HepG2 (cell line): Measurements from ENCODE around the gene MAN1A1. TPM values are rescaled to one million over a fixed set of nuclear protein-coding genes. Genes with fewer than 3 reads are reported as not detected.

Experiments used
- BCL6 ChIP-seq: IDR thresholded peaks from 2 replicates; pipeline ENCODE4 v1.6.1; 2016; ENCODE audit warnings: missing genetic modification reagents, missing compliant biosample characterization
- CBX2 ChIP-seq, 2 experiments: fragments of 200-600 bp in 1 of 2; sonication (generic); formaldehyde crosslinking in 1 of 2; IDR thresholded peaks; 2 replicates each; pipeline versions ENCODE4 v1.7.0 to v1.8.1; 2018 to 2022; ENCODE audit warnings: low read depth in 2 of 2, low read length in 1 of 2, mild to moderate bottlenecking in 1 of 2, missing genetic modification reagents in 1 of 2
- DNMT3B ChIP-seq: conservative IDR thresholded peaks from 2 replicates; pipeline ENCODE4 v1.6.1; 2016; ENCODE audit warnings: missing biosample characterization, control low read depth
- EEA1 ChIP-seq: sonication (generic); formaldehyde crosslinking; IDR thresholded peaks from 2 replicates; pipeline ENCODE4 v1.5.1; 2020; ENCODE audit warnings: mild to moderate bottlenecking, missing genetic modification reagents, borderline replicate concordance
- EED ChIP-seq: sonication (generic); formaldehyde crosslinking; IDR thresholded peaks from 2 replicates; pipeline ENCODE4 v1.5.0; 2020; ENCODE audit warnings: mild to moderate bottlenecking, missing genetic modification reagents
- EZH2 ChIP-seq: conservative IDR thresholded peaks from 2 replicates; pipeline ENCODE4 v1.6.1; 2012; ENCODE audit warnings: mild to moderate bottlenecking, low read depth, low read length, moderate library complexity
- HIC2 ChIP-seq: sonication (generic); formaldehyde crosslinking; IDR thresholded peaks from 2 replicates; pipeline ENCODE4 v1.9.0; 2022; ENCODE audit warnings: low read depth, missing genetic modification reagents
- HINFP ChIP-seq: sonication (generic); formaldehyde crosslinking; IDR thresholded peaks from 2 replicates; pipeline ENCODE4 v1.4.0; 2020; ENCODE audit warnings: low read depth, mild to moderate bottlenecking, missing genetic modification reagents
- JDP2 ChIP-seq: sonication (generic); formaldehyde crosslinking; IDR thresholded peaks from 2 replicates; pipeline ENCODE4 v1.8.1; 2022; ENCODE audit warnings: missing genetic modification reagents, borderline replicate concordance
- KAT8 ChIP-seq: IDR thresholded peaks from 2 replicates; pipeline ENCODE4 v1.6.1; 2016; ENCODE audit warnings: missing genetic modification reagents, missing compliant biosample characterization
- MIER2 ChIP-seq: IDR thresholded peaks from 2 replicates; pipeline ENCODE4 v1.6.1; 2016; ENCODE audit warnings: missing biosample characterization, missing genetic modification reagents
- MLLT10 ChIP-seq: sonication (generic); formaldehyde crosslinking; IDR thresholded peaks from 2 replicates; pipeline ENCODE4 v1.4.0; 2020; ENCODE audit warnings: missing genetic modification reagents
- NCOA1 ChIP-seq: sonication (generic); formaldehyde crosslinking; IDR thresholded peaks from 2 replicates; pipeline ENCODE4 v1.9.0; 2021; ENCODE audit warnings: missing genetic modification reagents
- PLSCR1 ChIP-seq: sonication (generic); formaldehyde crosslinking; IDR thresholded peaks from 2 replicates; pipeline ENCODE4 v1.5.0; 2020; ENCODE audit warnings: missing genetic modification reagents, mild to moderate bottlenecking, borderline replicate concordance
- RARA ChIP-seq: IDR thresholded peaks from 2 replicates; pipeline ENCODE4 v1.6.1; 2016; ENCODE audit warnings: missing genetic modification reagents, missing compliant biosample characterization
- RCOR2 ChIP-seq: IDR thresholded peaks from 2 replicates; pipeline ENCODE4 v1.6.1; 2016; ENCODE audit warnings: missing biosample characterization, missing genetic modification reagents
- RFX1 ChIP-seq: fragments of 450-650 bp; IDR thresholded peaks from 2 replicates; pipeline ENCODE4 v1.6.1; 2017
- SUZ12 ChIP-seq: fragments of 150-350 bp; IDR thresholded peaks from 2 replicates; pipeline ENCODE4 v1.6.1; 2014; ENCODE audit warnings: low read depth, low read length
- TARDBP ChIP-seq: sonication (generic); formaldehyde crosslinking; IDR thresholded peaks from 2 replicates; pipeline ENCODE4 v1.8.0; 2022; ENCODE audit warnings: mild to moderate bottlenecking, missing genetic modification reagents
- TEAD3 ChIP-seq: optimal IDR thresholded peaks from 2 replicates; pipeline ENCODE3; 2016; ENCODE audit warnings: borderline replicate concordance
- TFE3 ChIP-seq: IDR thresholded peaks from 2 replicates; pipeline ENCODE4 v1.6.1; 2016
- TRIM24 ChIP-seq: sonication (generic); formaldehyde crosslinking; IDR thresholded peaks from 2 replicates; pipeline ENCODE4 v1.8.0; 2022; ENCODE audit warnings: mild to moderate bottlenecking, missing genetic modification reagents
- ZBTB20 ChIP-seq: sonication (generic); formaldehyde crosslinking; IDR thresholded peaks from 2 replicates; pipeline ENCODE4 v1.8.1; 2023; ENCODE audit warnings: missing genetic modification reagents, low read depth, mild to moderate bottlenecking, borderline replicate concordance
- ZNF101 ChIP-seq: sonication (generic); formaldehyde crosslinking; IDR thresholded peaks from 2 replicates; pipeline ENCODE4 v1.4.0; 2020; ENCODE audit warnings: mild to moderate bottlenecking, low read depth, missing genetic modification reagents, borderline replicate concordance
- ZNF24 ChIP-seq: fragments of 450-650 bp; IDR thresholded peaks from 2 replicates; pipeline ENCODE4 v1.6.1; 2017; ENCODE audit warnings: antibody characterized with exemption, mild to moderate bottlenecking
- ZNF674 ChIP-seq: sonication (generic); formaldehyde crosslinking; IDR thresholded peaks from 2 replicates; pipeline ENCODE4 v1.5.0; 2020; ENCODE audit warnings: low read depth, mild to moderate bottlenecking, missing genetic modification reagents
- ZNF724P ChIP-seq: sonication (generic); formaldehyde crosslinking; IDR thresholded peaks from 2 replicates; pipeline ENCODE4 v1.8.0; 2022; ENCODE audit warnings: missing genetic modification reagents, borderline replicate concordance
- ZNF777 ChIP-seq: sonication (generic); formaldehyde crosslinking; IDR thresholded peaks from 2 replicates; pipeline ENCODE4 v1.4.0; 2020; ENCODE audit warnings: missing genetic modification reagents
- ZNF816 ChIP-seq: sonication (generic); formaldehyde crosslinking; IDR thresholded peaks from 2 replicates; pipeline ENCODE4 v1.8.0; 2022; ENCODE audit warnings: missing genetic modification reagents, mild to moderate bottlenecking, borderline replicate concordance
- polyA plus RNA-seq, 8 experiments: library from polyadenylated mRNA; depleted of rRNA in 3 of 8; stranded (reverse) in 7 of 8; unstranded in 1 of 8; fragments of >200 nt; fragmentation: Illumina TruSeq in 4 of 8; extraction: Trizol in 4 of 8; gene quantifications; 2 replicates each; pipeline versions ENCODE4 v1.2.1 to v1.2.3, GENCODE V29; 2011 to 2016; ENCODE audit warnings: low read depth in 4 of 8, missing spikeins in 1 of 8, mixed read lengths in 1 of 8; ENCODE audit not compliant: insufficient read depth in 1 of 8
- total RNA-seq, 5 experiments: library from RNA; depleted of rRNA; stranded (reverse); fragments of >200 nt; fragmentation: Illumina TruSeq; extraction: Trizol; gene quantifications; 2 replicates each; pipeline ENCODE4 v1.2.3, GENCODE V29; 2016; ENCODE audit warnings: low read depth in 1 of 5

The MAN1A1 gene
- total and polyA plus RNA-seq, 2 of the 13 experiments (the other 11 are each of a cell fraction or from before 2014, with no cell fraction given) = 156 to 236 TPM

GRCh38 chr6:119259027-119259426 is 90.5 kb downstream of the MAN1A1 start (continued):
- TF ChIP-seq HINFP (no peak), RCOR2 (CRISPR knock-in tag) (peak; percentile 92), PLSCR1 (CRISPR knock-in tag) (no peak), TRIM24 (CRISPR knock-in tag) (no peak), ZNF777 (CRISPR knock-in tag) (no peak), HIC2 (no peak), RARA (CRISPR knock-in tag) (peak; percentile 70), EED (no peak), DNMT3B (peak; percentile 94; the same call in 1 of the 2 replicates), MLLT10 (no peak), RFX1 (no peak), CBX2 (IDR thresholded peaks at IDR 0.05; ENCODE audit: low read depth, low read length) (no peak), CBX2 (CRISPR knock-in tag; IDR thresholded peaks at IDR 0.05; ENCODE audit: low read depth) (no peak), MIER2 (CRISPR knock-in tag) (no peak; the same call in 1 of the 2 replicates), ZNF101 (no peak), JDP2 (CRISPR knock-in tag) (no peak), KAT8 (CRISPR knock-in tag) (peak; percentile 71), ZBTB20 (CRISPR knock-in tag) (no peak), ZNF816 (no peak), BCL6 (CRISPR knock-in tag) (peak; percentile 65), NCOA1 (CRISPR knock-in tag) (no peak), TARDBP (CRISPR knock-in tag) (peak; percentile 43; the same call in 1 of the 2 replicates), TEAD3 (peak; percentile 36), ZNF24 (no peak), ZNF724P (no peak), SUZ12 (no peak), ZNF674 (no peak), TFE3 (peak; percentile 87), EZH2 (no peak), EEA1 (CRISPR knock-in tag) (no peak)
